HepG2 (cell line): ENCODE measurements around the gene ARHGAP31. TPM values are rescaled to one million over a fixed set of nuclear protein-coding genes. Genes with fewer than 3 reads are reported as not detected.

ENCODE experiments used
- ARNT2 ChIP-seq: sonication (generic); formaldehyde crosslinking; IDR thresholded peaks from 2 replicates; pipeline ENCODE4 v1.8.0; 2022; ENCODE audit warnings: mild to moderate bottlenecking, low read depth, missing genetic modification reagents, moderate library complexity
- CBX2 ChIP-seq, 2 experiments: fragments of 200-600 bp in 1 of 2; sonication (generic); formaldehyde crosslinking in 1 of 2; IDR thresholded peaks; 2 replicates each; pipeline versions ENCODE4 v1.7.0 to v1.8.1; 2018 to 2022; ENCODE audit warnings: low read depth in 2 of 2, low read length in 1 of 2, mild to moderate bottlenecking in 1 of 2, missing genetic modification reagents in 1 of 2
- DZIP1 ChIP-seq: sonication (generic); formaldehyde crosslinking; IDR thresholded peaks from 2 replicates; pipeline ENCODE4 v1.5.0; 2020; ENCODE audit warnings: mild to moderate bottlenecking, missing genetic modification reagents
- FOXA3 ChIP-seq: IDR thresholded peaks from 2 replicates; pipeline ENCODE4 v1.6.1; 2016; ENCODE audit warnings: missing genetic modification reagents, missing compliant biosample characterization
- HOXA3 ChIP-seq: sonication (generic); formaldehyde crosslinking; IDR thresholded peaks from 2 replicates; pipeline ENCODE4 v1.5.0; 2020; ENCODE audit warnings: missing genetic modification reagents
- MAFG ChIP-seq: sonication (generic); formaldehyde crosslinking; IDR thresholded peaks from 2 replicates; pipeline ENCODE4 v1.5.1; 2020; ENCODE audit warnings: mild to moderate bottlenecking, missing genetic modification reagents
- MIER3 ChIP-seq: IDR thresholded peaks from 2 replicates; pipeline ENCODE4 v1.6.1; 2016; ENCODE audit warnings: missing compliant biosample characterization, borderline replicate concordance
- NONO ChIP-seq, 2 experiments: fragments of 450-650 bp in 1 of 2; sonication (generic) in 1 of 2; formaldehyde crosslinking in 1 of 2; IDR thresholded peaks in 1 of 2; conservative IDR thresholded peaks in 1 of 2; 2 replicates each; pipeline versions ENCODE4 v1.6.1 to v1.8.0; 2017 to 2022; ENCODE audit warnings: mild to moderate bottlenecking in 1 of 2, missing genetic modification reagents in 1 of 2, moderate library complexity in 1 of 2
- SRSF1 ChIP-seq: fragments of 200-400 bp; formaldehyde crosslinking; optimal IDR thresholded peaks from 2 replicates; pipeline ENCODE3; 2017; ENCODE audit warnings: mild to moderate bottlenecking, low read depth, low read length, moderate library complexity
- TCF7L2 ChIP-seq: IDR thresholded peaks from 2 replicates; pipeline ENCODE4 v1.6.1; 2011; ENCODE audit warnings: mild to moderate bottlenecking, low read depth, low read length, moderate library complexity
- THAP8 ChIP-seq: sonication (generic); formaldehyde crosslinking; IDR thresholded peaks from 2 replicates; pipeline ENCODE4 v1.5.1; 2020; ENCODE audit warnings: missing genetic modification reagents, mild to moderate bottlenecking, borderline replicate concordance
- TOPORS ChIP-seq: sonication (generic); formaldehyde crosslinking; IDR thresholded peaks from 2 replicates; pipeline ENCODE4 v1.8.0; 2023; ENCODE audit warnings: mild to moderate bottlenecking, missing genetic modification reagents
- TP53 ChIP-seq: sonication (generic); formaldehyde crosslinking; conservative IDR thresholded peaks from 2 replicates; pipeline ENCODE4 v1.4.0; 2020; ENCODE audit warnings: missing genetic modification reagents
- USF2 ChIP-seq, 2 experiments: sonication (generic) in 1 of 2; formaldehyde crosslinking in 1 of 2; IDR thresholded peaks; 2 replicates each; pipeline versions ENCODE4 v1.5.1 to v1.6.1; 2011 to 2020; ENCODE audit warnings: borderline replicate concordance in 1 of 2, low read depth in 1 of 2, low read length in 1 of 2, mild to moderate bottlenecking in 1 of 2, missing genetic modification reagents in 1 of 2, moderate library complexity in 1 of 2
- ZFX ChIP-seq: sonication (generic); formaldehyde crosslinking; IDR thresholded peaks from 2 replicates; pipeline ENCODE4 v1.4.0; 2020; ENCODE audit warnings: mild to moderate bottlenecking, low read depth, missing genetic modification reagents, moderate library complexity
- ZMYM3 ChIP-seq: sonication (generic); formaldehyde crosslinking; IDR thresholded peaks from 2 replicates; pipeline ENCODE4 v1.5.1; 2020; ENCODE audit warnings: mild to moderate bottlenecking, missing genetic modification reagents
- ZNF639 ChIP-seq: conservative IDR thresholded peaks from 2 replicates; pipeline ENCODE4 v1.6.1; 2018; ENCODE audit warnings: missing genetic modification reagents
- ZNF788 ChIP-seq: sonication (generic); formaldehyde crosslinking; IDR thresholded peaks from 2 replicates; pipeline ENCODE4 v1.5.0; 2020; ENCODE audit warnings: mild to moderate bottlenecking, missing genetic modification reagents, borderline replicate concordance
- polyA plus RNA-seq, 8 experiments: library from polyadenylated mRNA; depleted of rRNA in 3 of 8; stranded (reverse) in 7 of 8; unstranded in 1 of 8; fragments of >200 nt; fragmentation: Illumina TruSeq in 4 of 8; extraction: Trizol in 4 of 8; gene quantifications; 2 replicates each; pipeline versions ENCODE4 v1.2.1 to v1.2.3, GENCODE V29; 2011 to 2016; ENCODE audit warnings: low read depth in 4 of 8, missing spikeins in 1 of 8, mixed read lengths in 1 of 8; ENCODE audit not compliant: insufficient read depth in 1 of 8
- total RNA-seq, 5 experiments: library from RNA; depleted of rRNA; stranded (reverse); fragments of >200 nt; fragmentation: Illumina TruSeq; extraction: Trizol; gene quantifications; 2 replicates each; pipeline ENCODE4 v1.2.3, GENCODE V29; 2016; ENCODE audit warnings: low read depth in 1 of 5
- TF ChIP-seq, protein P1 (sequence below): IDR thresholded peaks from 2 replicates; pipeline ENCODE4 v1.6.1; 2016

ARHGAP31 gene
- total and polyA plus RNA-seq, 2 of the 13 experiments (the other 11 are each of a cell fraction or from before 2014, with no cell fraction given), result not detected

GRCh38 chr3:119322021-119322834 lies 28.0 kb downstream of the ARHGAP31 start (continued):
- TF ChIP-seq, protein P1, sequence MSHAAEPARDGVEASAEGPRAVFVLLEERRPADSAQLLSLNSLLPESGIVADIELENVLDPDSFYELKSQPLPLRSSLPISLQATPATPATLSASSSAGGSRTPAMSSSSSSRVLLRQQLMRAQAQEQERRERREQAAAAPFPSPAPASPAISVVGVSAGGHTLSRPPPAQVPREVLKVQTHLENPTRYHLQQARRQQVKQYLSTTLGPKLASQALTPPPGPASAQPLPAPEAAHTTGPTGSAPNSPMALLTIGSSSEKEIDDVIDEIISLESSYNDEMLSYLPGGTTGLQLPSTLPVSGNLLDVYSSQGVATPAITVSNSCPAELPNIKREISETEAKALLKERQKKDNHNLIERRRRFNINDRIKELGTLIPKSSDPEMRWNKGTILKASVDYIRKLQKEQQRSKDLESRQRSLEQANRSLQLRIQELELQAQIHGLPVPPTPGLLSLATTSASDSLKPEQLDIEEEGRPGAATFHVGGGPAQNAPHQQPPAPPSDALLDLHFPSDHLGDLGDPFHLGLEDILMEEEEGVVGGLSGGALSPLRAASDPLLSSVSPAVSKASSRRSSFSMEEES, result no peak
- TF ChIP-seq TCF7L2, result no peak
- TF ChIP-seq ZNF788 (CRISPR knock-in tag), result no peak
- no peak for TF ChIP-seq MIER3 (CRISPR knock-in tag)
- TF ChIP-seq NONO (IDR thresholded peaks at IDR 0.05), result no peak
- TF ChIP-seq NONO (CRISPR knock-in tag; conservative IDR thresholded peaks at IDR 0.05), result no peak
- TF ChIP-seq ZFX (CRISPR knock-in tag), result peak; percentile 32; the same call in 1 of the 2 replicates
- no peak; the same call in 1 of the 2 replicates for TF ChIP-seq ARNT2 (CRISPR knock-in tag)
- no peak for TF ChIP-seq FOXA3 (CRISPR knock-in tag)
- TF ChIP-seq USF2 (IDR thresholded peaks at IDR 0.05; ENCODE audit: low read depth, low read length), result no peak
- no peak for TF ChIP-seq USF2 (CRISPR knock-in tag; IDR thresholded peaks at IDR 0.05; ENCODE audit: borderline replicate concordance)
- TF ChIP-seq SRSF1, result no peak
- no peak for TF ChIP-seq ZMYM3 (CRISPR knock-in tag)
- TF ChIP-seq TP53, result no peak
- TF ChIP-seq MAFG (CRISPR knock-in tag), result no peak
- no peak for TF ChIP-seq CBX2 (IDR thresholded peaks at IDR 0.05; ENCODE audit: low read depth, low read length)
- peak; percentile 30; the same call in 1 of the 2 replicates for TF ChIP-seq CBX2 (CRISPR knock-in tag; IDR thresholded peaks at IDR 0.05; ENCODE audit: low read depth)
- no peak; the same call in 1 of the 2 replicates for TF ChIP-seq HOXA3 (CRISPR knock-in tag)
- no peak for TF ChIP-seq TOPORS
- no peak for TF ChIP-seq DZIP1
- no peak for TF ChIP-seq THAP8 (CRISPR knock-in tag)
- no peak for TF ChIP-seq ZNF639 (CRISPR knock-in tag)
